Measurements from ENCODE around the gene KNSTRN. TPM values are rescaled to one million over a fixed set of nuclear protein-coding genes. Genes with fewer than 3 reads are reported as not detected.

KNSTRN gene
- total and polyA plus RNA-seq, 2 of the 13 experiments (the other 11 are each of a cell fraction or from before 2014, with no cell fraction given) = 20.3 to 62.3 TPM

GRCh38 chr15:40382580-40383456 lies at the start of gene KNSTRN (continued):
- TF ChIP-seq ARID5B (CRISPR knock-in tag; IDR thresholded peaks at IDR 0.05) = 0 out of 2 replicates have a peak, but pooled peaks have one; percentile 10
- peak; percentile 38 for TF ChIP-seq ZBTB20 (CRISPR knock-in tag; IDR thresholded peaks at IDR 0.05; ENCODE audit: borderline replicate concordance, low read depth)
- TF ChIP-seq ZNF790 (CRISPR knock-in tag; IDR thresholded peaks at IDR 0.05; ENCODE audit: borderline replicate concordance) = no peak
- no peak for TF ChIP-seq DDIT3 (CRISPR knock-in tag; IDR thresholded peaks at IDR 0.05)
- no peak for TF ChIP-seq IKZF1 (IDR thresholded peaks at IDR 0.05)
- no peak for TF ChIP-seq ZNF326 (CRISPR knock-in tag; IDR thresholded peaks at IDR 0.05; ENCODE audit: borderline replicate concordance)
- TF ChIP-seq CENPBD1 (CRISPR knock-in tag; IDR thresholded peaks at IDR 0.05; ENCODE audit: borderline replicate concordance, low read depth) = no peak
- no peak for TF ChIP-seq ZNF777 (CRISPR knock-in tag; IDR thresholded peaks at IDR 0.05)
- TF ChIP-seq KAT8 (CRISPR knock-in tag; IDR thresholded peaks at IDR 0.05) = no peak; the same call in 1 of the 2 replicates
- peak; percentile 30; the same call in 1 of the 2 replicates for TF ChIP-seq HMGXB3 (CRISPR knock-in tag; IDR thresholded peaks at IDR 0.05; ENCODE audit: borderline replicate concordance)
- no peak for TF ChIP-seq ZBTB34 (CRISPR knock-in tag; IDR thresholded peaks at IDR 0.05)
- no peak for TF ChIP-seq RORA (CRISPR knock-in tag; IDR thresholded peaks at IDR 0.05)
- TF ChIP-seq DBP (CRISPR knock-in tag; IDR thresholded peaks at IDR 0.05; ENCODE audit: not compliant biosample characterization) = no peak
- peak; percentile 65; the same call in 1 of the 2 replicates for TF ChIP-seq ZNF124 (CRISPR knock-in tag; IDR thresholded peaks at IDR 0.05)
- TF ChIP-seq SAFB2 (CRISPR knock-in tag; IDR thresholded peaks at IDR 0.05; ENCODE audit: borderline replicate concordance, low read depth) = no peak
- TF ChIP-seq BRD4 (CRISPR knock-in tag; IDR thresholded peaks at IDR 0.05) = no peak
